Measurements from ENCODE around the gene ZBP1.

ZBP1 gene

DNA sequence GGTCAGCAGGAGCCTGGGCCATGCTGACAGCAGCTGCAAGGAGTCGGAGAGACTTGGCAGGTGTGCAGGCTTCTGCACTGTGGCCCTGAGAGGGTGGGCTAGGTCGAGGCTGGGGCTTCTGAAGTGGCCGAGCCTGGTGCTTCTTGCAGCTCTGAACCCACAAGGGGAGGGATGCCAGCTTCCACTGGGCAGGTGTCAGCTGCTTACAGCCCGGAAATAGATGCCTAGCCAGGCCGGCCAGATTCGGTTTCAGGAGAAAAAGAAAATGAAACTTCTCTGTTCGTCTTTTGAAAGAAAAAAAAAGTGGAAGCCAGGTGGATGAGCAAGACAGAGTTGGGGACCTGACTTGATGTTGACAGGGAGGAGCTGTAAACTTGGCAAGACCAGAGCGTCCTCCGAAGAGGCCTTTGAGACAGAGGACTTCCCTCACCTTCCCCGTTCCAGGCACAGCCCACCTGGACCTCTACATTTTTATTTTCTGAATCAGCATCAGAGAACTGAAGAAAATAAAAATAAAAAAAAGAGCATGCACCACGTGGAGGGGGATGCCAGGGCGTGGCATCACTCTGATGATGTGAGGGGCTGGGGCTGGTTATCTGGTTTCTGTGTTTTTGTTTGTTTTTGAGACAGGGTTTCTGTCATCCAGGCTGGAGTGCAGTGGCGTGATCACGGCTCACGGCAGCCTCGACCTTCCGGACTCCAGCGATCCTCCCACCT, at the start of gene ZBP1:
Gene ZBP1 (minus strand): TSS at position 153 of the 717 bp plus-strand sequence. CDS start 131 bp downstream, at position 22.
- peaks cover 22% of the 10 kb centered on the region for H3F3A ChIP-seq (ENCODE audit: control insufficient read depth, insufficient read depth)
- H3K36me3 ChIP-seq (ENCODE audit: control insufficient read depth, low read length) = no peaks in the 10 kb centered on the region
- H4K20me1 ChIP-seq (ENCODE audit: control insufficient read depth, insufficient read depth, low read depth, low read length) = peaks cover 23% of the 10 kb centered on the region
- H3K4me2 ChIP-seq (ENCODE audit: low read length) = peak within 1 kb of the TSS; percentile 69
- H3K27ac ChIP-seq (ENCODE audit: low read depth, low read length) = no peak within 1 kb of the TSS
- H3K9me3 ChIP-seq (ENCODE audit: control insufficient read depth, insufficient read depth, low read length) = peaks cover 5% of the 10 kb centered on the region; the same call in 1 of the 2 replicates
- H3K79me2 ChIP-seq (ENCODE audit: control insufficient read depth, low read length) = no peaks in the 10 kb centered on the region
- no peaks in the 10 kb centered on the region for H3K9me2 ChIP-seq (replicated peaks; ENCODE audit: control insufficient read depth, low read length)
- peaks cover 88% of the 10 kb centered on the region for H3K27me3 ChIP-seq (ENCODE audit: control insufficient read depth, low read length)
- peak within 1 kb of the TSS; percentile 41 for H3K4me3 ChIP-seq (ENCODE audit: low read length)
- H3K4me1 ChIP-seq (ENCODE audit: control insufficient read depth, low read length) = peaks cover 50% of the 10 kb centered on the region
- no peak for TF ChIP-seq EZH2phosphoT487 (IDR thresholded peaks at IDR 0.05; ENCODE audit: borderline replicate concordance, low read length)
- TF ChIP-seq CTCF (IDR thresholded peaks at IDR 0.05; ENCODE audit: low read depth, low read length, poor library complexity, severe bottlenecking) = no peak

DNA sequence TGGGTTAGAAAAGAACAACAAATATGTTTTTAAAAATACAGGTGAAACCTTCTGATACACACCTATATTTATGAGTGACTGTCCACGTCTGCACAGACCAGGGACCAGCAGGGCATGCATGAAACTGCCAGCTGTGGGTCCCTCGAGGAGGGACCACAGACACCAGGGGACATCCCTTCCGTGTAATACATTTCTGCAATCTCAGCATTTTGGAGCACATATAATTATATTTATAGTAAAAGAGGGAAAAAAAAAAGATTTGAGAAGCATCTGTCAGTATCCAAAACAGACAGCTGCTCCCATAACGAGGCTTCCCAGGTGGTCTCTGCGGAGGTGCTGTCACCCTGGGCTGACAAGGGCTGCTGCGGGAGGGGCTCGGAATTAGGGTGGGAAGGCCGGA, 49.4 kb upstream of the ZBP1 start:
- Histone ChIP-seq H3K4me2 (ENCODE audit: low read length) (no peak overlapping the region), H4K20me1 (ENCODE audit: control insufficient read depth, insufficient read depth, low read depth, low read length) (peaks cover 12% of the 10 kb centered on the region; the same call in 1 of the 2 replicates)
- TF ChIP-seq CTCF (IDR thresholded peaks at IDR 0.05; ENCODE audit: low read depth, low read length, poor library complexity, severe bottlenecking) (no peak), EZH2phosphoT487 (IDR thresholded peaks at IDR 0.05; ENCODE audit: borderline replicate concordance, low read length) (no peak)

GRCh38 chr20:57667924-57668782, 47.9 kb upstream of the ZBP1 start:
- peaks cover 12% of the 10 kb centered on the region; the same call in 1 of the 2 replicates for H4K20me1 ChIP-seq (ENCODE audit: control insufficient read depth, insufficient read depth, low read depth, low read length)
- H3K9me3 ChIP-seq (ENCODE audit: control insufficient read depth, insufficient read depth, low read length) = no peaks in the 10 kb centered on the region
- H3K27ac ChIP-seq (ENCODE audit: low read depth, low read length) = no peak overlapping the region
- no peak overlapping the region for H3K4me3 ChIP-seq (ENCODE audit: low read length)
- H3K4me2 ChIP-seq (ENCODE audit: low read length) = no peak overlapping the region
- H3F3A ChIP-seq (ENCODE audit: control insufficient read depth, insufficient read depth) = no peaks in the 10 kb centered on the region
- no peaks in the 10 kb centered on the region for H3K9me2 ChIP-seq (replicated peaks; ENCODE audit: control insufficient read depth, low read length)
- no peak for TF ChIP-seq EZH2phosphoT487 (IDR thresholded peaks at IDR 0.05; ENCODE audit: borderline replicate concordance, low read length)
- no peak for TF ChIP-seq CTCF (IDR thresholded peaks at IDR 0.05; ENCODE audit: low read depth, low read length, poor library complexity, severe bottlenecking)
- H3K36me3 ChIP-seq (ENCODE audit: control insufficient read depth, low read length) = no peaks in the 10 kb centered on the region
- no peaks in the 10 kb centered on the region for H3K4me1 ChIP-seq (ENCODE audit: control insufficient read depth, low read length)
- no peaks in the 10 kb centered on the region for H3K27me3 ChIP-seq (ENCODE audit: control insufficient read depth, low read length)
- peaks cover 20% of the 10 kb centered on the region for H3K79me2 ChIP-seq (ENCODE audit: control insufficient read depth, low read length)

More for the DNA sequence above, 49.4 kb upstream of the ZBP1 start:
- no peaks in the 10 kb centered on the region for H3K36me3 ChIP-seq (ENCODE audit: control insufficient read depth, low read length)
- H3K27me3 ChIP-seq (ENCODE audit: control insufficient read depth, low read length) = no peaks in the 10 kb centered on the region
- peaks cover 35% of the 10 kb centered on the region for H3K79me2 ChIP-seq (ENCODE audit: control insufficient read depth, low read length)
- no peaks in the 10 kb centered on the region for H3F3A ChIP-seq (ENCODE audit: control insufficient read depth, insufficient read depth)
- H3K4me1 ChIP-seq (ENCODE audit: control insufficient read depth, low read length) = no peaks in the 10 kb centered on the region
- H3K27ac ChIP-seq (ENCODE audit: low read depth, low read length) = no peak overlapping the region
- H3K4me3 ChIP-seq (ENCODE audit: low read length) = no peak overlapping the region
- no peaks in the 10 kb centered on the region for H3K9me3 ChIP-seq (ENCODE audit: control insufficient read depth, insufficient read depth, low read length)
- H3K9me2 ChIP-seq (replicated peaks; ENCODE audit: control insufficient read depth, low read length) = no peaks in the 10 kb centered on the region
